Endothelial cell of umbilical vein (primary cell): ENCODE measurements around the gene PARP1. TPM values are rescaled to one million over a fixed set of nuclear protein-coding genes. Genes with fewer than 3 reads are reported as not detected.

Source experiments
- BruUV-seq: library from RNA; stranded (reverse); fragments of 400-500 nt; replicated peaks from 2 replicates; lab custom pipeline; 2021; lab: Mats Ljungman, UMichigan
- CTCF ChIA-PET: fragments of 300-600, 350-600 bp; sonication (Branson Sonifier 250); formaldehyde crosslinking; loops from one replicate; lab custom pipeline; 2021; ENCODE audit warnings: antibody characterized with exemption, inconsistent platforms; lab: Charles Lee
- POLR2A ChIA-PET: fragments of 300-600, 350-600 bp; sonication (Branson Sonifier 250); formaldehyde crosslinking; loops from one replicate; lab custom pipeline; 2021; ENCODE audit warnings: antibody characterized with exemption, inconsistent platforms; lab: Charles Lee
- DNase-seq: peaks from one replicate; pipeline ENCODE4 v3.0.0-alpha.2; 2011; ENCODE audit warnings: low read depth, low spot score
- FAIRE-seq: peaks from 2 replicates; lab custom pipeline; 2011; peaks lifted over from hg19 to GRCh38; lab: Jason Lieb, UNC
- H2AFZ ChIP-seq: 2 replicates; pipeline ENCODE4 v1.6.0; 2012; ENCODE audit warnings: low read depth, low read length, control low read depth, inconsistent platforms
- H3K27ac ChIP-seq: 2 replicates; pipeline ENCODE4 v1.5.1; 2011; ENCODE audit warnings: low read depth, mild to moderate bottlenecking, control low read depth, low read length, moderate library complexity; ENCODE audit not compliant: insufficient read depth
- H3K27me3 ChIP-seq, 2 experiments: 2 replicates each; pipeline versions ENCODE4 v1.6.0 to v1.6.1; 2011; ENCODE audit warnings: low read length in 2 of 2, mixed read lengths in 1 of 2; ENCODE audit not compliant: control insufficient read depth in 2 of 2, insufficient read depth in 2 of 2
- H3K36me3 ChIP-seq, 2 experiments: 2 replicates in 1 of 2; 3 replicates in 1 of 2; pipeline ENCODE4 v1.5.1; 2011; ENCODE audit warnings: low read length in 2 of 2, mild to moderate bottlenecking in 1 of 2, moderate library complexity in 1 of 2; ENCODE audit not compliant: control insufficient read depth in 2 of 2, insufficient read depth in 2 of 2; ENCODE audit errors: extremely low read depth in 1 of 2
- H3K4me1 ChIP-seq: 3 replicates; pipeline ENCODE4 v1.5.1; 2011; ENCODE audit warnings: mild to moderate bottlenecking, low read length; ENCODE audit not compliant: control insufficient read depth, insufficient read depth; ENCODE audit errors: extremely low read depth
- H3K4me2 ChIP-seq: 2 replicates; pipeline ENCODE4 v1.6.1; 2011; ENCODE audit warnings: low read length, control low read depth, mixed read lengths; ENCODE audit not compliant: insufficient read depth
- H3K4me3 ChIP-seq, 3 experiments: fragments of 200-600 bp in 1 of 3; sonication (generic), shearing (Covaris generic) in 1 of 3; replicated peaks in 1 of 3; 2 replicates each; pipeline ENCODE4 v1.5.1; 2011 to 2016; ENCODE audit warnings: control low read depth in 3 of 3, low read length in 3 of 3, mild to moderate bottlenecking in 2 of 3, inconsistent platforms in 1 of 3, low read depth in 1 of 3, moderate library complexity in 1 of 3; ENCODE audit not compliant: insufficient read depth in 1 of 3
- H3K79me2 ChIP-seq: 2 replicates; pipeline ENCODE4 v1.6.0; 2012; ENCODE audit warnings: low read length, inconsistent platforms; ENCODE audit not compliant: control insufficient read depth, insufficient read depth
- H3K9ac ChIP-seq: replicated peaks from 2 replicates; pipeline ENCODE3; 2011; ENCODE audit warnings: low read length, control low read depth; ENCODE audit not compliant: insufficient read depth; ENCODE audit errors: extremely low read depth
- H3K9me1 ChIP-seq: replicated peaks from 3 replicates; pipeline ENCODE4 v1.6.0; 2011; ENCODE audit warnings: mild to moderate bottlenecking, low read length; ENCODE audit not compliant: control insufficient read depth, insufficient read depth; ENCODE audit errors: extremely low read depth
- H3K9me3 ChIP-seq: replicated peaks from 2 replicates; pipeline ENCODE4 v1.5.1; 2012; ENCODE audit warnings: low read length, inconsistent platforms; ENCODE audit not compliant: control insufficient read depth, insufficient read depth
- H4K20me1 ChIP-seq: replicated peaks from 2 replicates; pipeline ENCODE3; 2011; ENCODE audit warnings: mild to moderate bottlenecking, low read length; ENCODE audit not compliant: control insufficient read depth, insufficient read depth; ENCODE audit errors: extremely low read depth
- CTCF ChIP-seq, 2 donors: IDR thresholded peaks; 1 replicate in 1 of 2; 2 replicates in 1 of 2; pipeline ENCODE4 v1.5.1; 2011; ENCODE audit warnings: low read length in 2 of 2, mild to moderate bottlenecking in 2 of 2, moderate library complexity in 2 of 2, control low read depth in 1 of 2, inconsistent platforms in 1 of 2, low read depth in 1 of 2; ENCODE audit not compliant: insufficient read depth in 1 of 2; ENCODE audit errors: extremely low read depth in 1 of 2
- EZH2 ChIP-seq: IDR thresholded peaks from 2 replicates; pipeline ENCODE4 v1.6.1; 2012; ENCODE audit warnings: borderline replicate concordance, low read depth, mild to moderate bottlenecking, moderate library complexity, low read length, inconsistent platforms; ENCODE audit not compliant: severe bottlenecking
- GATA2 ChIP-seq: IDR thresholded peaks from 2 replicates; pipeline ENCODE4 v1.7.0; 2011; ENCODE audit warnings: low read depth, mild to moderate bottlenecking, moderate library complexity, mixed read lengths, low read length; ENCODE audit not compliant: insufficient read length, insufficient read depth
- JUN ChIP-seq: IDR thresholded peaks from 2 replicates; pipeline ENCODE4 v1.6.1; 2011; ENCODE audit warnings: borderline replicate concordance, low read depth; ENCODE audit not compliant: insufficient read length, insufficient read depth
- POLR2AphosphoS5 ChIP-seq: IDR thresholded peaks from 2 replicates; pipeline ENCODE4 v1.6.1; 2012; ENCODE audit warnings: low read depth, mild to moderate bottlenecking, control low read depth, low read length, moderate library complexity; ENCODE audit not compliant: insufficient read depth
- dilution Hi-C: fragments of 300-500 bp; cut with MboI; formaldehyde crosslinking; loops from one replicate; pipeline ENCODE4 v1.15.0; 2019; ENCODE audit warnings: low sequenced_read_pairs; ENCODE audit not compliant: extremely low pct_ligation_motif_present
- intact Hi-C: fragments of 100-400 bp; cut with micrococcal nuclease; formaldehyde crosslinking; loops from one replicate; pipeline ENCODE4 v1.10.0; 2022
- polyA plus RNA-seq, 4 experiments: library from polyadenylated mRNA; depleted of rRNA in 3 of 4; stranded (reverse) in 3 of 4; unstranded in 1 of 4; fragments of >200 nt; gene quantifications; 2 replicates each; pipeline versions ENCODE4 v1.2.1 to v1.2.3, GENCODE V29; 2011 to 2012; ENCODE audit warnings: missing spikeins in 1 of 4
- total RNA-seq: library from RNA; stranded (reverse); gene quantifications from 2 replicates; pipeline ENCODE4 v1.2.3, GENCODE V29; 2021
- TF ChIP-seq, protein P1 (sequence below): IDR thresholded peaks from 2 replicates; pipeline ENCODE4 v1.6.1; 2011; ENCODE audit not compliant: insufficient read depth, insufficient read length

Gene PARP1
- total and polyA plus RNA-seq, 2 donors (not counting 3 experiments of a cell fraction or from before 2014, with no cell fraction given), result 136 to 160 TPM

- Histone ChIP-seq H3K27me3 (peaks cover 5% of the 10 kb centered on the region in 2 experiments), H2AFZ (no peak overlapping the region), H3K36me3 (no peaks in the 10 kb centered on the region), H4K20me1 (no peaks in the 10 kb centered on the region), H3K9ac (no peak overlapping the region), H3K4me2 (no peak overlapping the region), H3K79me2 (no peaks in the 10 kb centered on the region), H3K27ac (no peak overlapping the region), H3K9me1 (no peaks in the 10 kb centered on the region), H3K4me1 (no peaks in the 10 kb centered on the region), H3K4me3 (no peak overlapping the region), H3K9me3 (no peaks in the 10 kb centered on the region)
- CTCF ChIA-PET, result interaction anchor here (0.7 to 7.4 kb wide), 6 partner anchors 10 to 183 kb away, joined by 3 to 29 read pairs (median 4); partner anchors contain the start of gene PARP1
- intact Hi-C loops (no loop called here), dilution Hi-C loops (no loop called here)
- no peak for FAIRE-seq
- no TSS peak for BruUV-seq
- POLR2A ChIA-PET, result no interaction called here
- no peak for DNase-seq
- TF ChIP-seq CTCF (IDR thresholded peaks at IDR 0.05; ENCODE audit: extremely low read depth in 1 of 2, insufficient read depth in 1 of 2, low read depth in 1 of 2, low read length in 2 of 2) (no peak), GATA2 (no peak), EZH2 (no peak), POLR2AphosphoS5 (no peak), JUN (no peak)
- TF ChIP-seq, protein P1, sequence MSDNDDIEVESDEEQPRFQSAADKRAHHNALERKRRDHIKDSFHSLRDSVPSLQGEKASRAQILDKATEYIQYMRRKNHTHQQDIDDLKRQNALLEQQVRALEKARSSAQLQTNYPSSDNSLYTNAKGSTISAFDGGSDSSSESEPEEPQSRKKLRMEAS, result no peak
Measured at GRCh38 chr1:226425431-226426031, 17.6 kb upstream of the PARP1 start.
